ENCODE measurements around the gene GGACT.
A peak's percentile ranks its signal among the peaks of the same experiment; 100 is the strongest.
"Not testable (repeated sequence)": the region's sequence is repeated elsewhere in the genome, so short reads cannot be mapped to it uniquely, and the experiment has no call there.

Gene GGACT

GRCh38 chr13:100600915-100601314 lies 12.3 kb upstream of the GGACT start:
- DNase-seq (ENCODE audit: low read depth in 2 of 2) = no peak

- no peak for DNase-seq (ENCODE audit: low read depth in 2 of 2)
Observed at GRCh38 chr13:100600461-100600860, 11.9 kb upstream of the GGACT start.

- no peak for DNase-seq (ENCODE audit: low read depth in 2 of 2)
Observed at GRCh38 chr13:100597253-100597652, 8.7 kb upstream of the GGACT start.

- DNase-seq (ENCODE audit: low read depth in 2 of 2) = no peak
Observed at GRCh38 chr13:100596516-100596915, 7.9 kb upstream of the GGACT start.

GRCh38 chr13:100594731-100595130 lies 6.1 kb upstream of the GGACT start:
- DNase-seq (ENCODE audit: low read depth in 2 of 2) = no peak

- no peak for DNase-seq (ENCODE audit: low read depth in 2 of 2)
Observed at GRCh38 chr13:100594255-100594654, 5.7 kb upstream of the GGACT start.

- DNase-seq (ENCODE audit: low read depth in 2 of 2) = no peak
Observed at GRCh38 chr13:100589178-100589725, 663 bp upstream of the GGACT start.

GRCh38 chr13:100584896-100585295 lies 3.7 kb downstream of the GGACT start:
- DNase-seq (ENCODE audit: low read depth in 2 of 2) = no peak

GRCh38 chr13:100581504-100581903 lies 7.1 kb downstream of the GGACT start:
- DNase-seq (ENCODE audit: low read depth in 2 of 2) = no peak

- DNase-seq (ENCODE audit: low read depth in 2 of 2) = no peak
Observed at GRCh38 chr13:100581030-100581429, 7.6 kb downstream of the GGACT start.

GRCh38 chr13:100580045-100580444 lies 8.5 kb downstream of the GGACT start:
- no peak for DNase-seq (ENCODE audit: low read depth in 2 of 2)

GRCh38 chr13:100577239-100577638 lies 11.3 kb downstream of the GGACT start:
- not testable (repeated sequence) for DNase-seq (ENCODE audit: low read depth in 2 of 2)

GRCh38 chr13:100573121-100573520 lies 15.5 kb downstream of the GGACT start:
- DNase-seq (ENCODE audit: low read depth in 2 of 2) = peak; percentile 54 to 58

GRCh38 chr13:100566543-100566942 lies 22.0 kb downstream of the GGACT start:
- DNase-seq (ENCODE audit: low read depth in 2 of 2) = no peak

- DNase-seq (ENCODE audit: low read depth in 2 of 2) = no peak
Observed at GRCh38 chr13:100565286-100565685, 23.3 kb downstream of the GGACT start.

- DNase-seq (ENCODE audit: low read depth in 2 of 2) = no peak
Observed at GRCh38 chr13:100564444-100565223, 24.0 kb downstream of the GGACT start.

GRCh38 chr13:100563779-100564178 lies 24.8 kb downstream of the GGACT start:
- no peak for DNase-seq (ENCODE audit: low read depth in 2 of 2)

GRCh38 chr13:100561599-100562204 lies 26.9 kb downstream of the GGACT start:
- no peak for DNase-seq (ENCODE audit: low read depth in 2 of 2)

GRCh38 chr13:100561158-100561499 lies 27.5 kb downstream of the GGACT start:
- no peak for DNase-seq (ENCODE audit: low read depth in 2 of 2)

- no peak for DNase-seq (ENCODE audit: low read depth in 2 of 2)
Observed at GRCh38 chr13:100560498-100561157, 28.0 kb downstream of the GGACT start.

GRCh38 chr13:100559886-100560285 lies 28.7 kb downstream of the GGACT start:
- no peak for DNase-seq (ENCODE audit: low read depth in 2 of 2)

GRCh38 chr13:100552755-100553154 lies 35.8 kb downstream of the GGACT start:
- DNase-seq (ENCODE audit: low read depth in 2 of 2) = no peak

- DNase-seq (ENCODE audit: low read depth in 2 of 2) = no peak
Observed at GRCh38 chr13:100549316-100549715, 39.3 kb downstream of the GGACT start.
